ENCODE measurements around the gene CYP26B1. TPM values are rescaled to one million over a fixed set of nuclear protein-coding genes. Genes with fewer than 3 reads are reported as not detected.

CYP26B1 gene
- total and polyA plus RNA-seq, 9 of the 15 experiments (the other 6 are each of a cell fraction or from before 2014, with no cell fraction given): 0.01 to 0.13 (median 0.04) TPM; not detected in 6

GRCh38 chr2:72166279-72166678 lies 18.6 kb upstream of the CYP26B1 start:
- Histone ChIP-seq H3K79me2 (ENCODE audit: control insufficient read depth, insufficient read depth, low read length) (no peaks in the 10 kb centered on the region), H3K27me3 (ENCODE audit: control insufficient read depth in 2 of 2, insufficient read depth in 2 of 2, low read length in 2 of 2) (no peaks in the 10 kb centered on the region), H3K27ac (ENCODE audit: extremely low read depth, low read depth, low read length) (no peak overlapping the region), H3K4me1 (replicated peaks in 1 of 2; ENCODE audit: control insufficient read depth in 2 of 2, insufficient read depth in 2 of 2, low read length in 2 of 2) (no peaks in the 10 kb centered on the region), H3K9me1 (ENCODE audit: control insufficient read depth, insufficient read depth, low read length) (no peaks in the 10 kb centered on the region), H2AFZ (ENCODE audit: low read depth, low read length) (no peak overlapping the region), H3K4me3 (no peak overlapping the region), H3K9me3 (replicated peaks; ENCODE audit: control insufficient read depth, insufficient read depth, low read depth, low read length) (no peaks in the 10 kb centered on the region), H4K20me1 (replicated peaks; ENCODE audit: control insufficient read depth, insufficient read depth, low read length) (no peaks in the 10 kb centered on the region), H3K36me3 (ENCODE audit: control insufficient read depth, insufficient read depth, low read length) (no peaks in the 10 kb centered on the region), H3K4me2 (ENCODE audit: insufficient read depth, low read length) (no peak overlapping the region), H3K9ac (ENCODE audit: insufficient read depth in 1 of 2, low read depth in 2 of 2, low read length in 2 of 2) (no peak overlapping the region)
- ATAC-seq (no peak), DNase-seq (ENCODE audit: extremely low read depth in 1 of 4, low spot score in 3 of 4) (no peak), FAIRE-seq (no peak)
- intact Hi-C loops (cut with micrococcal nuclease) (no loop called here), in situ Hi-C loops (cut with MboI) (no loop called here)
- 0% methylated on average over 3 of the region's 3 CpGs for WGBS (ENCODE audit: insufficient coverage, low coverage, missing lambda C conversion rate)
- POLR2A ChIA-PET: no interaction called here
- CTCF ChIA-PET (ENCODE audit: low intra/inter-chr PET ratio): no interaction called here
- no TSS peak for BruUV-seq (replicated peaks)
- no peak for TF ChIP-seq TCF3 (CRISPR knock-in tag; IDR thresholded peaks at IDR 0.05)
- TF ChIP-seq TAF1 (IDR thresholded peaks at IDR 0.05; ENCODE audit: control insufficient read depth, extremely low read depth, insufficient read depth, low read length, severe bottlenecking): no peak
- no peak for TF ChIP-seq POLR2H (tag; IDR thresholded peaks at IDR 0.05; ENCODE audit: low read depth)
- no peak for TF ChIP-seq E2F8 (IDR thresholded peaks at IDR 0.05; ENCODE audit: low read depth, partially characterized antibody)
- no peak for TF ChIP-seq PTTG1 (tag; IDR thresholded peaks at IDR 0.05; ENCODE audit: low read depth)
- TF ChIP-seq SFPQ (IDR thresholded peaks at IDR 0.05; ENCODE audit: low read depth, low read length): no peak
- no peak for TF ChIP-seq CREB5 (CRISPR knock-in tag; IDR thresholded peaks at IDR 0.05)
- TF ChIP-seq ZNF830 (CRISPR knock-in tag; IDR thresholded peaks at IDR 0.05): no peak
- no peak for TF ChIP-seq RB1 (IDR thresholded peaks at IDR 0.05; ENCODE audit: low read depth)
- TF ChIP-seq HBP1 (CRISPR knock-in tag; IDR thresholded peaks at IDR 0.05): no peak
- TF ChIP-seq MED1 (CRISPR knock-in tag; IDR thresholded peaks at IDR 0.05; ENCODE audit: borderline replicate concordance): no peak
- TF ChIP-seq ZNF146 (CRISPR knock-in tag; IDR thresholded peaks at IDR 0.05; ENCODE audit: unreplicated experiment): no peak
- TF ChIP-seq HIVEP1 (CRISPR knock-in tag; IDR thresholded peaks at IDR 0.05): no peak
- no peak for TF ChIP-seq MAFG (tag; conservative IDR thresholded peaks at IDR 0.05)
- no peak for TF ChIP-seq ZNF79 (CRISPR knock-in tag; IDR thresholded peaks at IDR 0.05; ENCODE audit: low read depth)
- no peak for TF ChIP-seq CBX1 (IDR thresholded peaks at IDR 0.05; ENCODE audit: low read depth)
- no peak for TF ChIP-seq MCM7 (IDR thresholded peaks at IDR 0.05)
